K562 (cell line): ENCODE results near the gene CLC. TPM values are rescaled to one million over a fixed set of nuclear protein-coding genes. Genes with fewer than 3 reads are reported as not detected.

Experiments used
- ATAC-seq: fragments of 200-7000 bp; cut with Tn5 transposase; 3 replicates; pipeline ENCODE4 v1.9.1; 2020; ENCODE audit warnings: moderate library complexity
- BruUV-seq: library from RNA; stranded (reverse); fragments of 400-500 nt; replicated peaks from 2 replicates; lab custom pipeline; 2021; lab: Mats Ljungman, UMichigan
- CTCF ChIA-PET: fragments of 300-600 bp; formaldehyde crosslinking; extraction: SDS; loops from one replicate; lab custom pipeline; 2021; ENCODE audit warnings: low intra/inter-chr PET ratio; lab: Yijun Ruan, JAX
- POLR2A ChIA-PET: fragments of 300-600, 350-650 bp; sonication (Branson Sonifier 250); formaldehyde crosslinking; extraction: SDS; loops from one replicate; lab custom pipeline; 2021; ENCODE audit warnings: antibody characterized with exemption, inconsistent platforms; lab: Yijun Ruan, JAX
- DNase-seq, 4 experiments: peaks; one replicate each; pipeline versions ENCODE4 v3.0.0 to v3.0.0-alpha.2; 2011 to 2018; ENCODE audit warnings: low spot score in 3 of 4, mixed read lengths in 3 of 4; ENCODE audit errors: extremely low read depth in 1 of 4
- FAIRE-seq: peaks from 2 replicates; lab custom pipeline; 2011; peaks lifted over from hg19 to GRCh38; lab: Jason Lieb, UNC
- H2AFZ ChIP-seq: 2 replicates; pipeline ENCODE4 v1.6.0; 2011; ENCODE audit warnings: low read depth, low read length, control low read depth, inconsistent platforms
- H3K27ac ChIP-seq: fragments of 200-600 bp; 3 replicates; pipeline ENCODE4 v1.8.0; 2011; ENCODE audit warnings: low read depth, mild to moderate bottlenecking, control low read depth, inconsistent platforms, low read length, moderate library complexity, mixed read lengths; ENCODE audit errors: extremely low read depth
- H3K27me3 ChIP-seq, 2 experiments: fragments of 300-600 bp in 1 of 2; 2 replicates in 1 of 2; 3 replicates in 1 of 2; pipeline versions ENCODE4 v1.6.0 to v1.8.0; 2011; ENCODE audit warnings: inconsistent platforms in 2 of 2, low read length in 2 of 2, mild to moderate bottlenecking in 1 of 2, mixed read lengths in 1 of 2, moderate library complexity in 1 of 2; ENCODE audit not compliant: control insufficient read depth in 2 of 2, insufficient read depth in 2 of 2
- H3K36me3 ChIP-seq: fragments of 300-600 bp; 3 replicates; pipeline ENCODE4 v1.8.0; 2011; ENCODE audit warnings: mild to moderate bottlenecking, low read length, inconsistent platforms; ENCODE audit not compliant: control insufficient read depth, insufficient read depth
- H3K4me1 ChIP-seq, 2 experiments: fragments of 200-600 bp in 1 of 2; replicated peaks in 1 of 2; 2 replicates in 1 of 2; 3 replicates in 1 of 2; pipeline versions ENCODE4 v1.5.1 to v1.8.0; 2011; ENCODE audit warnings: inconsistent platforms in 2 of 2, low read length in 2 of 2, mild to moderate bottlenecking in 1 of 2, mixed read lengths in 1 of 2, moderate library complexity in 1 of 2; ENCODE audit not compliant: control insufficient read depth in 2 of 2, insufficient read depth in 2 of 2
- H3K4me2 ChIP-seq: 2 replicates; pipeline ENCODE4 v1.6.1; 2011; ENCODE audit warnings: low read length, control low read depth, inconsistent platforms, mixed read lengths; ENCODE audit not compliant: insufficient read depth
- H3K4me3 ChIP-seq: fragments of 200-600 bp; sonication (generic), shearing (Covaris generic); 2 replicates; pipeline ENCODE4 v1.5.1; 2016; ENCODE audit warnings: control low read depth, inconsistent platforms
- H3K79me2 ChIP-seq: fragments of 200-600 bp; 3 replicates; pipeline ENCODE4 v1.8.0; 2011; ENCODE audit warnings: low read length, inconsistent platforms; ENCODE audit not compliant: control insufficient read depth, insufficient read depth
- H3K9ac ChIP-seq, 2 experiments: 2 replicates each; pipeline versions ENCODE4 v1.6.0 to v1.6.1; 2011; ENCODE audit warnings: low read depth in 2 of 2, low read length in 2 of 2, control low read depth in 1 of 2, inconsistent platforms in 1 of 2, mild to moderate bottlenecking in 1 of 2, mixed read lengths in 1 of 2; ENCODE audit not compliant: insufficient read depth in 1 of 2
- H3K9me1 ChIP-seq: one replicate; pipeline ENCODE4 v1.6.0; 2011; ENCODE audit warnings: inconsistent platforms, mild to moderate bottlenecking, low read length, moderate library complexity; ENCODE audit not compliant: control insufficient read depth, insufficient read depth
- H3K9me3 ChIP-seq: replicated peaks from 2 replicates; pipeline ENCODE4 v1.5.1; 2011; ENCODE audit warnings: low read depth, low read length, inconsistent platforms; ENCODE audit not compliant: control insufficient read depth, insufficient read depth
- H4K20me1 ChIP-seq: replicated peaks from 2 replicates; pipeline ENCODE4 v1.6.1; 2011; ENCODE audit warnings: low read length, inconsistent platforms, mixed read lengths; ENCODE audit not compliant: control insufficient read depth, insufficient read depth
- CHD1 ChIP-seq: fragments of 200-600 bp; sonication (generic); IDR thresholded peaks from one replicate; pipeline ENCODE4 v1.6.1; 2012; ENCODE audit warnings: mild to moderate bottlenecking, moderate library complexity, low read length, inconsistent platforms
- DMBX1 ChIP-seq: fragments of 250-450 bp; sonication (Bioruptor Pico); IDR thresholded peaks from 2 replicates; pipeline ENCODE4 v1.8.0; 2022; ENCODE audit warnings: inconsistent platforms, mild to moderate bottlenecking, moderate library complexity, borderline replicate concordance
- PURB ChIP-seq: sonication (generic); formaldehyde crosslinking; IDR thresholded peaks from 2 replicates; pipeline ENCODE4 v1.9.0; 2021; ENCODE audit warnings: low read depth, mild to moderate bottlenecking, missing genetic modification reagents
- RBM17 ChIP-seq: fragments of 200-400 bp; formaldehyde crosslinking; IDR thresholded peaks from 2 replicates; pipeline ENCODE4 v1.6.1; 2017; ENCODE audit warnings: low read depth, mild to moderate bottlenecking, low read length, borderline replicate concordance
- SFPQ ChIP-seq: fragments of 200-400 bp; formaldehyde crosslinking; IDR thresholded peaks from 2 replicates; pipeline ENCODE4 v1.6.1; 2017; ENCODE audit warnings: mild to moderate bottlenecking, low read depth, low read length, moderate library complexity
- SIRT6 ChIP-seq: IDR thresholded peaks from one replicate; pipeline ENCODE4 v1.6.1; 2012; ENCODE audit warnings: low read depth, mild to moderate bottlenecking, control low read depth, inconsistent platforms, low read length, moderate library complexity
- TGIF2 ChIP-seq: sonication (generic); formaldehyde crosslinking; IDR thresholded peaks from 2 replicates; pipeline ENCODE4 v1.8.1; 2022; ENCODE audit warnings: mild to moderate bottlenecking, missing genetic modification reagents, moderate library complexity
- ZNF121 ChIP-seq: sonication (generic); formaldehyde crosslinking; conservative IDR thresholded peaks from 2 replicates; pipeline ENCODE4 v1.8.0; 2022; ENCODE audit warnings: missing genetic modification reagents
- ZNF140 ChIP-seq: fragments of 250-450 bp; sonication (Bioruptor Pico); IDR thresholded peaks from 2 replicates; pipeline ENCODE4 v1.8.0; 2021; ENCODE audit warnings: moderate library complexity, mild to moderate bottlenecking, inconsistent platforms
- ZNF324 ChIP-seq: fragments of 250-450 bp; sonication (Bioruptor Pico); IDR thresholded peaks from 2 replicates; pipeline ENCODE4 v1.4.0; 2020; ENCODE audit warnings: mild to moderate bottlenecking
- ZNF398 ChIP-seq: fragments of 250-450 bp; sonication (Bioruptor Pico); IDR thresholded peaks from 2 replicates; pipeline ENCODE4 v1.8.0; 2021; ENCODE audit warnings: moderate library complexity, mild to moderate bottlenecking, inconsistent platforms
- WGBS: fragments of 100-300 bp; shearing (Covaris generic); methylation state at CpG from one replicate; pipeline ENCODE4 v1.1.6; 2016; ENCODE audit warnings: low coverage, mixed read lengths; ENCODE audit not compliant: insufficient coverage; ENCODE audit errors: missing lambda C conversion rate; 5-methylcytosine and 5-hydroxymethylcytosine counted together
- in situ Hi-C: fragments of 300-500 bp; cut with MboI; formaldehyde crosslinking; loops from 4 replicates; pipeline ENCODE4 v1.15.0; 2018; ENCODE audit warnings: inconsistent platforms, mixed read lengths
- intact Hi-C: fragments of 100-400 bp; cut with micrococcal nuclease; formaldehyde crosslinking; loops from 2 replicates; pipeline ENCODE4 v1.14.2; 2022
- polyA plus RNA-seq, 8 experiments: library from polyadenylated mRNA; depleted of rRNA in 4 of 8; stranded (reverse) in 5 of 8; unstranded in 3 of 8; fragments of >200 nt; fragmentation: Nextera tagmentation in 2 of 8; fragmentation: Illumina TruSeq in 1 of 8; extraction: Ambion mirVana in 2 of 8; extraction: Trizol in 1 of 8; gene quantifications; 2 replicates each; pipeline versions ENCODE4 v1.2.1 to v1.2.3, GENCODE V29; 2011 to 2014; ENCODE audit warnings: inconsistent platforms in 1 of 8, missing spikeins in 1 of 8
- total RNA-seq, 7 experiments: library from RNA; depleted of rRNA in 6 of 7; stranded (reverse); fragments of >200 nt in 6 of 7; fragmentation: Illumina TruSeq in 2 of 7; extraction: Trizol in 2 of 7; gene quantifications; 2 replicates each; pipeline versions ENCODE4 v1.2.1 to v1.2.3, GENCODE V29; 2011 to 2021; ENCODE audit warnings: low replicate concordance in 1 of 7
- TF ChIP-seq, protein P1 (sequence below): sonication (generic); IDR thresholded peaks from 2 replicates; pipeline ENCODE4 v1.6.1; 2016

The CLC gene
- total and polyA plus RNA-seq, 9 of the 15 experiments (the other 6 are each of a cell fraction or from before 2014, with no cell fraction given), result 0.44 to 1.1 (median 0.67) TPM; not detected in 3

DNA sequence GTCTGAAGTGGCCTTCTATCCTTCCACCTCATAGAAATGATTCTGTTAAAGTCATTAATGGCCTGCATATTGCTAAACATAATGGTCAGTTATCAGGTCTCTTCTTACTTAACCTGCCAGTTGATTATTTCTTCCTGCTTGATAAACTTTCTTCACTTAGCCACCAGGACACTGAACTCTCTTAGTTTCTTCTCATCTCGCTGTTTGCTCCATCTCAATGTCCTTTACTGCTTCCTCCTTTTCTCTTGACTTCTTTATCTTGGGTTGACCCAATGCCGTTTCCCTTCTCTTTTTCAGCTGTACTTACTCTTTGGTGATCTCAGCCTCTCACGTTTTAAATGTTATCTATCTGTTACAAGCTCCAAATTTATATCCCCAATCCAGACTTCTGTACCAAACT is 17.1 kb upstream of the CLC start:
- no peak overlapping the region for H3K4me2 ChIP-seq
- intact Hi-C loops, result no loop called here
- H2AFZ ChIP-seq, result no peak overlapping the region
- peaks cover 0 to 5% of the 10 kb centered on the region in 2 experiments; a peak in 3 of 5 replicates for H3K27me3 ChIP-seq
- POLR2A ChIA-PET, result interaction anchor here (0.6 kb wide), 1 partner anchor 1505 kb away, joined by 3 read pairs; no protein-coding TSS in a partner anchor
- no peaks in the 10 kb centered on the region for H3K4me1 ChIP-seq
- no peaks in the 10 kb centered on the region for H3K9me1 ChIP-seq
- no peaks in the 10 kb centered on the region for H3K79me2 ChIP-seq
- WGBS, result 0% methylated on average over 3 of the region's 3 CpGs
- BruUV-seq, result no TSS peak
- FAIRE-seq (no peak), DNase-seq (no peak), ATAC-seq (no peak)
- CTCF ChIA-PET, result no interaction called here
- no peaks in the 10 kb centered on the region for H4K20me1 ChIP-seq
- TF ChIP-seq SFPQ, result no peak
- TF ChIP-seq CHD1, result no peak
- no peak for TF ChIP-seq RBM17
- TF ChIP-seq DMBX1 (CRISPR knock-in tag), result no peak
- TF ChIP-seq ZNF398 (CRISPR knock-in tag), result no peak
- no peak for TF ChIP-seq PURB (CRISPR knock-in tag)
- TF ChIP-seq ZNF140, result no peak
- no peak for TF ChIP-seq ZNF121 (CRISPR knock-in tag)
- TF ChIP-seq ZNF324 (CRISPR knock-in tag), result no peak
- TF ChIP-seq TGIF2 (CRISPR knock-in tag), result no peak
- TF ChIP-seq SIRT6, result no peak
- TF ChIP-seq, protein P1, sequence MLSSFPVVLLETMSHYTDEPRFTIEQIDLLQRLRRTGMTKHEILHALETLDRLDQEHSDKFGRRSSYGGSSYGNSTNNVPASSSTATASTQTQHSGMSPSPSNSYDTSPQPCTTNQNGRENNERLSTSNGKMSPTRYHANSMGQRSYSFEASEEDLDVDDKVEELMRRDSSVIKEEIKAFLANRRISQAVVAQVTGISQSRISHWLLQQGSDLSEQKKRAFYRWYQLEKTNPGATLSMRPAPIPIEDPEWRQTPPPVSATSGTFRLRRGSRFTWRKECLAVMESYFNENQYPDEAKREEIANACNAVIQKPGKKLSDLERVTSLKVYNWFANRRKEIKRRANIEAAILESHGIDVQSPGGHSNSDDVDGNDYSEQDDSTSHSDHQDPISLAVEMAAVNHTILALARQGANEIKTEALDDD, result no peak
- in situ Hi-C loops, result no loop called here
- H3K27ac ChIP-seq, result no peak overlapping the region
- no peaks in the 10 kb centered on the region for H3K9me3 ChIP-seq
- no peak overlapping the region for H3K9ac ChIP-seq
- H3K4me3 ChIP-seq, result no peak overlapping the region
- H3K36me3 ChIP-seq, result no peaks in the 10 kb centered on the region
